Bronchial epithelial cell (primary cell): Measurements from ENCODE around the gene SLC46A3. TPM values are rescaled to one million over a fixed set of nuclear protein-coding genes. Genes with fewer than 3 reads are reported as not detected.

Experiments used
- DNase-seq: peaks from one replicate; pipeline ENCODE4 v3.0.0-alpha.2; 2010; ENCODE audit warnings: low read depth
- FAIRE-seq: peaks from 2 replicates; lab custom pipeline; 2011; peaks lifted over from hg19 to GRCh38; lab: Jason Lieb, UNC
- H3K27me3 ChIP-seq: 2 replicates; pipeline ENCODE4 v1.5.1; 2011; ENCODE audit warnings: low read length; ENCODE audit not compliant: control insufficient read depth, insufficient read depth
- H3K36me3 ChIP-seq: 2 replicates; pipeline ENCODE4 v1.5.1; 2011; ENCODE audit warnings: low read length; ENCODE audit not compliant: control insufficient read depth, insufficient read depth
- H3K4me3 ChIP-seq: 2 replicates; pipeline ENCODE4 v1.5.1; 2011; ENCODE audit warnings: mild to moderate bottlenecking, low read depth, low read length, control low read depth
- total RNA-seq: library from RNA; depleted of rRNA; stranded (reverse); fragments of >200 nt; gene quantifications from 2 replicates; pipeline ENCODE4 v1.2.1, GENCODE V29; 2014
- TF ChIP-seq, protein P1 (sequence below): IDR thresholded peaks from 2 replicates; pipeline ENCODE4 v1.5.1; 2011; ENCODE audit warnings: mild to moderate bottlenecking, moderate library complexity, low read length, control low read depth, inconsistent platforms; ENCODE audit not compliant: insufficient read depth, severe bottlenecking

SLC46A3 gene
- total RNA-seq, 1 donor from 2014 or later: 0.79 TPM

DNA sequence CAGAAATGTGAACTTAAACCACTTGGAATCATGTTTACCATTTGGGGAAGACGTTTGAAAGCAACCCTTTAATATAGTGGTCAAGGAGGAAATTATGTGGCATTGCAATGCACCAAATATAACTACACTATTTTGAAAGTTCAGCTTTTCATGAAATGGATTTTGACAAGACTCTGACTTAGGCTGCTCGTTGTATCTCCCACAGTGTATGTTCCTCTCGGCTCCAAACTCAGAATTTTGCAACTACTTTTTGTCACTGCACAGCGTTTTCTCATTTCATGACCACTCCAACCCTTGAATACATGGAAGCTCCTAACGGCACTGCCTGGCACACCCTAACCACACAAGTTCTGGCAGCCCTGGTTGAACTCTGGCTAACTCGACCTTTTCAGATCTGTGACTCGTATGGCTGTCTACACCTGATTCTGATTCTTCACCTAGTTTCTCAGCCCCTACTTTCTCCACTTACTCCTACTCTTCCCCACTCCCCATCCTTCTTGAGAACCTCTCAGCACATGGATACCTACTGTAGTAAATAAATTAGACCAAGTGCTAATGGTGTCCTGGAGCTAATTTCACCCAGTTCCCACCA is 66.9 kb downstream of the SLC46A3 start:
- Histone ChIP-seq H3K4me3 (no peak overlapping the region), H3K36me3 (no peaks in the 10 kb centered on the region), H3K27me3 (no peaks in the 10 kb centered on the region)
- DNase-seq (peak; percentile 23), FAIRE-seq (no peak)
- TF ChIP-seq, protein P1, sequence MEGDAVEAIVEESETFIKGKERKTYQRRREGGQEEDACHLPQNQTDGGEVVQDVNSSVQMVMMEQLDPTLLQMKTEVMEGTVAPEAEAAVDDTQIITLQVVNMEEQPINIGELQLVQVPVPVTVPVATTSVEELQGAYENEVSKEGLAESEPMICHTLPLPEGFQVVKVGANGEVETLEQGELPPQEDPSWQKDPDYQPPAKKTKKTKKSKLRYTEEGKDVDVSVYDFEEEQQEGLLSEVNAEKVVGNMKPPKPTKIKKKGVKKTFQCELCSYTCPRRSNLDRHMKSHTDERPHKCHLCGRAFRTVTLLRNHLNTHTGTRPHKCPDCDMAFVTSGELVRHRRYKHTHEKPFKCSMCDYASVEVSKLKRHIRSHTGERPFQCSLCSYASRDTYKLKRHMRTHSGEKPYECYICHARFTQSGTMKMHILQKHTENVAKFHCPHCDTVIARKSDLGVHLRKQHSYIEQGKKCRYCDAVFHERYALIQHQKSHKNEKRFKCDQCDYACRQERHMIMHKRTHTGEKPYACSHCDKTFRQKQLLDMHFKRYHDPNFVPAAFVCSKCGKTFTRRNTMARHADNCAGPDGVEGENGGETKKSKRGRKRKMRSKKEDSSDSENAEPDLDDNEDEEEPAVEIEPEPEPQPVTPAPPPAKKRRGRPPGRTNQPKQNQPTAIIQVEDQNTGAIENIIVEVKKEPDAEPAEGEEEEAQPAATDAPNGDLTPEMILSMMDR: no peak

DNA sequence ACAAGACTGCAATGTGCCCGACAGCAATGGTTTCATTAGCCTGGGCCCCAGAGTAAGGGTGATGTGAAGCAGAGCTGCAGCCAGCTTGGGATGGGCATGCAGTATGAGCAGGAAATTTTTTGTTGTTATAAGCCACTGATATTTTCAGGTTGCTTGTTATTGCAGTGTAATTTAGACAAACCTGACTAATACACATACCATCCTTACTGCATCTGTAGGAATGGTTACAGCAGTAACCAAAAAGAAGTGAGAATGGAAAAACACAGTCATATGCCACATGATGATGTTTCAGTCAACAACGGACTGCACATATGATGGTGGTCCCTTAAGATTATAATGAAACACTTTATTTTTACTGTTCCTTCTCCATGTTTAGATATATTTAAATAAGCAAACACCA is 68.5 kb downstream of the SLC46A3 start:
- H3K27me3 ChIP-seq: no peaks in the 10 kb centered on the region
- DNase-seq (no peak), FAIRE-seq (no peak)
- H3K36me3 ChIP-seq: no peaks in the 10 kb centered on the region
- H3K4me3 ChIP-seq: no peak overlapping the region
- TF ChIP-seq, protein P1: no peak

Other genes with a start within 250 kb of the SLC46A3 start
- under 0.01 TPM in 1 of 2 replicates, not detected in the other for gene FLT1, start 223.8 kb downstream of the SLC46A3 start, total RNA-seq
- gene POMP, start 59.8 kb downstream of the SLC46A3 start, total RNA-seq: 51.9 and 70.8 TPM in 2 replicates
- gene MTUS2, start 101.4 kb upstream of the SLC46A3 start, total RNA-seq: not detected in 2 replicates